Type B pancreatic cell (in vitro differentiated cells): ENCODE results near the gene CDKL1. TPM values are rescaled to one million over a fixed set of nuclear protein-coding genes. Genes with fewer than 3 reads are reported as not detected.
"Not testable (repeated sequence)": the region's sequence is repeated elsewhere in the genome, so short reads cannot be mapped to it uniquely, and the experiment has no call there.

Experiments used
- DNase-seq: peaks from one replicate; pipeline ENCODE4 v3.0.0; 2021; ENCODE audit warnings: mixed read lengths; ENCODE audit not compliant: unreplicated experiment; ENCODE audit errors: extremely low spot score
- H3K27ac Mint-ChIP-seq: 2 replicates; pipeline ENCODE4 v1.8.0; 2021; ENCODE audit warnings: mild to moderate bottlenecking, mixed read lengths
- H3K27me3 Mint-ChIP-seq: 2 replicates; pipeline ENCODE4 v1.8.0; 2021; ENCODE audit warnings: mixed read lengths
- H3K36me3 Mint-ChIP-seq: 2 replicates; pipeline ENCODE4 v1.8.0; 2021; ENCODE audit warnings: mixed read lengths
- H3K4me1 Mint-ChIP-seq: one replicate; pipeline ENCODE4 v1.8.0; 2021; ENCODE audit warnings: mixed read lengths; ENCODE audit not compliant: unreplicated experiment
- H3K4me3 Mint-ChIP-seq: 2 replicates; pipeline ENCODE4 v1.8.0; 2021; ENCODE audit warnings: mild to moderate bottlenecking, mixed read lengths
- H3K9me3 Mint-ChIP-seq: 2 replicates; pipeline ENCODE4 v1.8.0; 2021; ENCODE audit warnings: mixed read lengths
- CTCF ChIP-seq: fragments of 200-600 bp; sonication (generic); conservative IDR thresholded peaks from 2 replicates; pipeline ENCODE4 v1.5.0; 2021; ENCODE audit warnings: antibody characterized with exemption, mild to moderate bottlenecking
- total RNA-seq: library from RNA; stranded (reverse); gene quantifications from 2 replicates; pipeline ENCODE4 v1.2.1, GENCODE V29; 2021; ENCODE audit warnings: low replicate concordance

CDKL1 gene
- total RNA-seq, 1 donor from 2014 or later = 3.4 TPM

- H3K4me1 Mint-ChIP-seq = no peaks in the 10 kb centered on the region
Observed at GRCh38 chr14:50364792-50365191, 31.9 kb downstream of the CDKL1 start.

GRCh38 chr14:50363714-50364111 is 33.0 kb downstream of the CDKL1 start:
- no peak overlapping the region for H3K27ac Mint-ChIP-seq
- no peaks in the 10 kb centered on the region for H3K4me1 Mint-ChIP-seq
- H3K27me3 Mint-ChIP-seq = no peaks in the 10 kb centered on the region
- H3K4me3 Mint-ChIP-seq = no peak overlapping the region
- H3K9me3 Mint-ChIP-seq = no peaks in the 10 kb centered on the region
- H3K36me3 Mint-ChIP-seq = no peaks in the 10 kb centered on the region
- DNase-seq = no peak
- TF ChIP-seq CTCF = no peak

More at GRCh38 chr14:50364792-50365191, 31.9 kb downstream of the CDKL1 start:
- Mint-ChIP-seq H3K27me3 (no peaks in the 10 kb centered on the region), H3K4me3 (no peak overlapping the region), H3K9me3 (no peaks in the 10 kb centered on the region), H3K27ac (no peak overlapping the region), H3K36me3 (no peaks in the 10 kb centered on the region)
- TF ChIP-seq CTCF = no peak
- no peak for DNase-seq

GRCh38 chr14:50362764-50363713 is 33.6 kb downstream of the CDKL1 start:
- no peak for TF ChIP-seq CTCF
- no peak overlapping the region for H3K27ac Mint-ChIP-seq
- H3K27me3 Mint-ChIP-seq = no peaks in the 10 kb centered on the region
- no peak for DNase-seq
- no peaks in the 10 kb centered on the region for H3K36me3 Mint-ChIP-seq
- H3K9me3 Mint-ChIP-seq = no peaks in the 10 kb centered on the region
- H3K4me3 Mint-ChIP-seq = no peak overlapping the region
- H3K4me1 Mint-ChIP-seq = no peaks in the 10 kb centered on the region

- not testable (repeated sequence) for H3K4me3 Mint-ChIP-seq, H3K27me3 Mint-ChIP-seq, H3K9me3 Mint-ChIP-seq, DNase-seq, H3K4me1 Mint-ChIP-seq, H3K27ac Mint-ChIP-seq, H3K36me3 Mint-ChIP-seq
Observed at GRCh38 chr14:50361473-50362403, 34.9 kb downstream of the CDKL1 start.

GRCh38 chr14:50360851-50361250 is 35.8 kb downstream of the CDKL1 start:
- H3K4me3 Mint-ChIP-seq = no peak overlapping the region

More at GRCh38 chr14:50360851-50361250, 35.8 kb downstream of the CDKL1 start:
- peak overlapping the region; percentile 63 for H3K27ac Mint-ChIP-seq
- DNase-seq = no peak
- TF ChIP-seq CTCF = no peak
- no peaks in the 10 kb centered on the region for H3K27me3 Mint-ChIP-seq
- no peaks in the 10 kb centered on the region for H3K36me3 Mint-ChIP-seq
- no peaks in the 10 kb centered on the region for H3K9me3 Mint-ChIP-seq
- H3K4me1 Mint-ChIP-seq = no peaks in the 10 kb centered on the region
